T-helper 2 cell treated with Interferon-gamma antibody and Interleukin-4, amounts not matched to agents 100 ng/mL and 5 ng/mL, for 36 hours (primary cell): ENCODE data around the gene TMEM135. TPM values are rescaled to one million over a fixed set of nuclear protein-coding genes. Genes with fewer than 3 reads are reported as not detected.
"Not testable (repeated sequence)": the region's sequence is repeated elsewhere in the genome, so short reads cannot be mapped to it uniquely, and the experiment has no call there.

Experiments
- intact Hi-C: fragments of 100-400 bp; cut with micrococcal nuclease; formaldehyde crosslinking; loops from one replicate; pipeline ENCODE4 v1.15.1; 2023
- total RNA-seq: library from RNA; stranded (reverse); gene quantifications from 2 replicates; pipeline ENCODE4 v1.2.3, GENCODE V29; 2022

The TMEM135 gene
- total RNA-seq, 1 donor from 2014 or later: 28.4 TPM

DNA sequence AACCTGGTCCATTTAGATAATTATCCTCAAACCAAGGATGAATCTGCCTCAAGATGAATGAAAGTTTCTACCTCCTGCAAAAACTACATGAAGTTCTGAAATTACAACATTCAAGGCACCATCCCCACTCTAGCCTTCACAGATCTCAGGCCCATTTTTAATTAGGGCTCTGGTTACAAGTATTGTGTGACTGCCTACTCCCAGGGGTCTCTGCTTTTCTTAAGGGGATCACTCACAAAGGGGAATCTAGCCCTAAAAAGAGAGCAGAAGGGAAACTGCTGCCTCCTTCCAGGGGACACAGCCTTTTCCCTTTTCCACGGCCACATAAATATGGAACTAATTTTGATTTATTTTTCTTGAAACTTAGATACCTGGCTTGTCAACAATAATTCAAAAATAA is 17.4 kb upstream of the TMEM135 start:
- intact Hi-C loops: no loop called here

GRCh38 chr11:87020764-87021365 is 16.9 kb upstream of the TMEM135 start:
- intact Hi-C loops: no loop called here

GRCh38 chr11:87022254-87022653 is 15.5 kb upstream of the TMEM135 start:
- intact Hi-C loops: no loop called here

- intact Hi-C loops: no loop called here
These were observed 15.0 kb upstream of the TMEM135 start for GRCh38 chr11:87022738-87023137.

- intact Hi-C loops: not testable (repeated sequence)
These were observed 11.3 kb upstream of the TMEM135 start for GRCh38 chr11:87026415-87026814.

DNA sequence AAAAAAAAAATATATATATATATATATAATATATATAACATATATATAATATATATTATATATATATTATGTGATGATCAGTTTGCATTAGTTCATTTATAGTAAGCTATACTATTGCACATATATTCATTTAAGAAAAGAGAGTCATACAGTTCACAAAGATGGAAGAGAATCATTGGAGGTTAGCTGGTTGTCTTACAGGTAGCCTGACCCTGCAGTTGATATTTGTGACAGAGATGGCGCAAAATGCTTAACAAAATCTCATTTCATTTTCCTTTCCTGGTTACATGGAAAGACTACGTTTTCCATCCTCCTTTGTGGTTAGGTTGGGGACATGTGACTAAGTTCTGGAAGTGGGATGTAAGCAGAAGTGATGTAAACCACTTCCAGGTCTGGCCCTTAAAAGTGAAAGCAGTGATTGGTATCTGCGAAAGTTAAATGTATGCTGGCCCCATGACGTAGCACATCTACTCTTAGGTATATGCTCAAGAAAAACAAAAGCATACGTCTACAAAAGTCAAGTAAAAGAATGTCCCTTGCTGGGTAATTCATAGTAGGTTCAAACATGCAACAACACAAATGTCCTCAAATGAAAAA is 7.2 kb upstream of the TMEM135 start:
- intact Hi-C loops: loop anchor here (10.0 kb wide), 1 partner anchor 1304 kb away; the partner anchor contains the start of gene CTSC

DNA sequence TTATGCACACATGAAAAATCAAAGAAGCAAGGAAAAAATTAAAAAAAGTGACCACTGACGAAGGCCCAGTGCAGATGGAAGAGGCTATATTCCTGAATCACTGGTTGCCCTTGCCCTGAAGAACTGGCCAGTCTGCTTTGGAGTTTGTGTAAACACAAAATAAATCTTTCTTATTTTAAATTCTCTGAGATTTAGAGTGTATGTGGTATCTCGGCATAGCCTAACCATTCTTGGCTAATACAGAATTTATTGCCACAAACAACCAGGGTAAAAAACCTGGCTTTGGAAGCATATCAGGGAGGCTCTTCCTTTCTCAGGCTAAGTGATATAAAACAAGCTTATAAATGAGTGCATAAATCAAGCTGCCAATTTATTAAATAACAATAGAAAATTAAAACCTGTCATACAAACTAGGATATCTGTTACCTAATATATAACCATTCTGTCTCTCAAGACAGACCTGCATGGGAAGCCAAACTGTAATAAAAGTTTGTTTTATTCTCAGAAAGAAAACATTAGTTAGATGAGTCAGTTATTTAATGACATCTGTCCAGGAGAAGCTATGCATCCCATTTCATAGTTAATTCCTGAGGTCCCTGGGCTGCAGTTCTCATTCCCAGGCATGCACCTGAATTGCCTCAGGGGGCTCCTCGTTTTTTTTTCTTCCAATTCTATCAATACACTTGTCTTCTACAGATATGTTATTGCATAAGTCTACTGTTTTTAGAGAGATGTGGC is 6.1 kb upstream of the TMEM135 start:
- intact Hi-C loops: loop anchor here (10.0 kb wide), 1 partner anchor 1303 kb away; the partner anchor contains the start of gene CTSC

- intact Hi-C loops: loop anchor here (10.0 kb wide), 1 partner anchor 1301 kb away; the partner anchor contains the start of gene CTSC
These were observed 4.2 kb upstream of the TMEM135 start for GRCh38 chr11:87033561-87033960.

- intact Hi-C loops: loop anchor here (5.0 to 10.0 kb wide), 3 partner anchors 61 to 1299 kb away; partner anchors contain the start of gene CTSC
These were observed 1.7 kb upstream of the TMEM135 start for GRCh38 chr11:87035976-87036583.

GRCh38 chr11:87036756-87037449 is 831 bp upstream of the TMEM135 start:
- intact Hi-C loops: loop anchor here (1.0 to 10.0 kb wide), 4 partner anchors 60 to 1298 kb away; partner anchors contain the start of genes CTSC and FZD4

GRCh38 chr11:87038235-87038977 is 672 bp downstream of the TMEM135 start:
- intact Hi-C loops: loop anchor here (1.0 to 10.0 kb wide), 4 partner anchors 43 to 1296 kb away; partner anchors contain the start of gene CTSC

DNA sequence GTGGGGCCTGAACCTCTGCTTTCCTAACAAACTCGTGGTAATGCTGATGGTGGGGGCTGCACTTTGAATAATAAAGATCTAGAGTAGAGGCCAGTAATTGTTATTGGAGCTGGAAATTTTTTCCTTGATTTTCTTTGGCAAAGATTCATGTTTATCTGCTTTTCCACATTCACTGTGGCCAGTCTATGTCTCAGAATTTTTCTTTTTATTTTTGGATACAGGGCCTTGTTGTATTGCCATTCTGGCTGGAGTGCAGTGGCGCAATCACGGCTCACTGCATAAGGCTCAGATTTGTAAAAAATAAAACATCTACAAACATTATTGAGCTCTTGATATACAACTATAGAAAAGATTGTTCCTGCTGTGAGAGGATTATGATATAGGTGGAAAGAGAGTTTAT is 1.6 kb downstream of the TMEM135 start:
- intact Hi-C loops: loop anchor here (5.0 to 10.0 kb wide), 3 partner anchors 58 to 1295 kb away; partner anchors contain the start of gene CTSC

- intact Hi-C loops: no loop called here
These were observed 6.2 kb downstream of the TMEM135 start for GRCh38 chr11:87043894-87044293.

DNA sequence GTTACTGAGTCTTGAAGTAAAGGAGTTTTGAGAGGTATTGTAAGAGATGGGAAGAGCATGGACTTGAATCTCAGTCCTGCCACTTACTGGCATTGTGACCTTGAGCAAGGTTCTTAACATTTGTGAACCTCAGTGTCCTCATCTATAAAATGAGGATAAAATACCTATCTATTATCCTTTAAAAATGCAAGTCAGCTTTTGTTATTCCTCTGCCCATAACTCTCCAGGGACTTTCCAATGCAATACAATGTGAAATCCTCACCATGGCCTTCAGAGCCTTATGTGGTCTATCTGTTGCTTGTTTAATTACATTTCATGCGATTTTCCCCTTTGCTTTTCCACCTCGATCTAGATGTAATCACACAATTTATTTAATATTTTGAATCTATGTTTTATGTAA is 9.1 kb downstream of the TMEM135 start:
- intact Hi-C loops: no loop called here

DNA sequence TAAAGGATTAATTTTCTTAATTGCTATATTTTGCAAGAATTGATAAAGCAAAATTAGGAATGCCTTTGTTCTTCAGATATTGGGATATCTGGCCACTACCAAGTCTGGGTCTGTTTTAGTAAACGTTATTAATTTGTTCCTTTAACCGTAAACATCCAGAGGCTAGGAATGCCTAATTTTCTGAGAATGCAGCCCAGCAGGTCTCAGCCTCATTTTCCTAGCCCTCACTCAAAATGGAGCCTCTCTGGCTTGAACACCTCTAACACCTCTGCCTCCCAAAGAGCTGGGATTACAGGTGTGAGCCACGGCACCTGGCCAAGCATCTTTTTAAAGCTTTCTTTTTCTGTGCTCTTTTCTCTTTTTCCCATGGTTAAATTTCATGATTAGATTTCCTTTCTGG is 18.4 kb downstream of the TMEM135 start:
- intact Hi-C loops: no loop called here

DNA sequence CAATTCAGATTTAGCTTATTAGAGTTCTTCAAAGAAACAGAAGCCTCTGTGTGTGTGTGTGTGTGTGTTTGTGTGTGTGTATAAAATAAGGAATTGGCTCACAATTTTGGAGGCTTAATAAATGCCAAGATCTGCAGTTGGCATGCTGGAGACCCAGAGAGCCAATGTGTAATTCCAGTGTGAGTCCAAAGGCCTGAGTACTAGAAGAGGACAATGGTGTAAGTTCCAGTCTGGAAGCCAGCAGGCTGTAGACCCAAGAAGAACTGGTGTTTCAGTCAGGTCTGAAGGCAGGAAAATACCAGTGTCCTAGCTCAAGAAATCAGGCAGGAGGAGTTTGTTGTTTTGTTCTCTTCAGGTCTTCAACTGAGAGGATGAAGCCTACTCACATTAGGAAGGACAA is 20.0 kb downstream of the TMEM135 start:
- intact Hi-C loops: no loop called here

- intact Hi-C loops: no loop called here
These were observed 22.1 kb downstream of the TMEM135 start for GRCh38 chr11:87059596-87060390.

GRCh38 chr11:87061766-87062165 is 24.0 kb downstream of the TMEM135 start:
- intact Hi-C loops: no loop called here

DNA sequence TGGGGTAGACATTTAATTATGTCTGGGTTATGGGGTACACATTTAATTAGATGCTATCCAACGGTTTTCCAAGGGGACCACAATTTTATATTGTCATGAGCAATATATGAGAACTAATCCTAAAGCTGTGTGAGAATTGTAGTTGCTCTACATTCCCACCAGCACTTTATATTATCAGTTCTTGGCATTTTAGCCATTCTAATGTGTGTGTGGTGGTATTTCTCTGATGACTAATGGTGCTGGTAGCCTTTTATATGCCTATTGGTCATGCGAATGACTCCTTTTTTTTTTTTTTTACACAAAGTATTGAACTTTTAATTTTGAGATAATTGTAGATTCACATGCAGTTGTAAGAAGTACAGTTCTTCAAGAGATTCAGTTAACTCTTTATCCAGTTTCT is 26.2 kb downstream of the TMEM135 start:
- intact Hi-C loops: no loop called here
